ENCODE results near the gene F12.

Gene F12

GRCh38 chr5:177409043-177409801, at the start of gene F12:
Gene F12, minus strand, starts transcription at chr5:177409564. Its CDS starts 37 bp downstream, at chr5:177409527.
- peaks cover 63% of the 10 kb centered on the region for H3K4me1 Mint-ChIP-seq
- DNase-seq (ENCODE audit: low spot score in 2 of 2), result no peak
- ATAC-seq, result no peak
- H3K4me3 Mint-ChIP-seq, result no peak within 1 kb of the TSS
- H3K9me3 Mint-ChIP-seq, result no peaks in the 10 kb centered on the region
- H3K36me3 Mint-ChIP-seq, result no peaks in the 10 kb centered on the region
- H3K27ac Mint-ChIP-seq, result peak within 1 kb of the TSS; percentile 51

GRCh38 chr5:177458912-177459350, 49.6 kb upstream of the F12 start:
- DNase-seq (ENCODE audit: low spot score in 2 of 2), result no peak
- no peak overlapping the region for H3K4me3 Mint-ChIP-seq
- H3K9me3 Mint-ChIP-seq, result no peaks in the 10 kb centered on the region
- peaks cover 35% of the 10 kb centered on the region for H3K4me1 Mint-ChIP-seq
- H3K27ac Mint-ChIP-seq, result no peak overlapping the region
- H3K36me3 Mint-ChIP-seq, result peaks cover 78% of the 10 kb centered on the region
- no peak for ATAC-seq

- no peaks in the 10 kb centered on the region for H3K9me3 Mint-ChIP-seq
- no peak for DNase-seq (ENCODE audit: low spot score in 2 of 2)
- peak overlapping the region; percentile 28 for H3K4me3 Mint-ChIP-seq
- peaks cover 42% of the 10 kb centered on the region for H3K4me1 Mint-ChIP-seq
- H3K36me3 Mint-ChIP-seq, result peaks cover 81% of the 10 kb centered on the region
- peak overlapping the region; percentile 52 for H3K27ac Mint-ChIP-seq
- ATAC-seq, result no peak
These were observed 48.7 kb upstream of the F12 start for GRCh38 chr5:177457852-177458681.

GRCh38 chr5:177456976-177457851, 47.9 kb upstream of the F12 start:
- Mint-ChIP-seq H3K4me3 (peak overlapping the region; percentile 28), H3K4me1 (peaks cover 39% of the 10 kb centered on the region), H3K27ac (peak overlapping the region; percentile 87), H3K36me3 (peaks cover 78% of the 10 kb centered on the region), H3K9me3 (no peaks in the 10 kb centered on the region)
- peak in 1 of 2 donors; percentile 78 for DNase-seq (ENCODE audit: low spot score in 2 of 2)
- ATAC-seq, result peak; percentile 52

GRCh38 chr5:177456591-177456964, 47.2 kb upstream of the F12 start:
- no peak for DNase-seq (ENCODE audit: low spot score in 2 of 2)
- Mint-ChIP-seq H3K4me1 (peaks cover 40% of the 10 kb centered on the region), H3K36me3 (peaks cover 71% of the 10 kb centered on the region), H3K4me3 (peak overlapping the region; percentile 73), H3K9me3 (no peaks in the 10 kb centered on the region), H3K27ac (peak overlapping the region; percentile 87)
- ATAC-seq, result no peak

- Mint-ChIP-seq H3K9me3 (no peaks in the 10 kb centered on the region), H3K4me1 (peaks cover 36% of the 10 kb centered on the region), H3K36me3 (peaks cover 66% of the 10 kb centered on the region), H3K4me3 (peak overlapping the region; percentile 73), H3K27ac (peak overlapping the region; percentile 87)
- ATAC-seq (peak; percentile 43), DNase-seq (ENCODE audit: low spot score in 2 of 2) (peak; percentile 93 to 96)
These were observed 46.6 kb upstream of the F12 start for GRCh38 chr5:177455661-177456590.

GRCh38 chr5:177455036-177455660, 45.8 kb upstream of the F12 start:
- no peaks in the 10 kb centered on the region for H3K9me3 Mint-ChIP-seq
- H3K36me3 Mint-ChIP-seq, result peaks cover 64% of the 10 kb centered on the region
- peak overlapping the region; percentile 87 for H3K27ac Mint-ChIP-seq
- peak overlapping the region; percentile 73 for H3K4me3 Mint-ChIP-seq
- peaks cover 36% of the 10 kb centered on the region for H3K4me1 Mint-ChIP-seq
- DNase-seq (ENCODE audit: low spot score in 2 of 2) (peak; percentile 95 to 98), ATAC-seq (peak; percentile 75)

GRCh38 chr5:177454397-177455035, 45.2 kb upstream of the F12 start:
- Mint-ChIP-seq H3K36me3 (peaks cover 66% of the 10 kb centered on the region), H3K4me1 (peaks cover 36% of the 10 kb centered on the region), H3K4me3 (peak overlapping the region; percentile 73), H3K27ac (peak overlapping the region; percentile 88), H3K9me3 (no peaks in the 10 kb centered on the region)
- ATAC-seq (peak; percentile 71), DNase-seq (ENCODE audit: low spot score in 2 of 2) (peak; percentile 98 to 99)

GRCh38 chr5:177453852-177454396, 44.6 kb upstream of the F12 start:
- no peaks in the 10 kb centered on the region for H3K9me3 Mint-ChIP-seq
- H3K4me3 Mint-ChIP-seq, result peak overlapping the region; percentile 73
- DNase-seq (ENCODE audit: low spot score in 2 of 2) (no peak), ATAC-seq (no peak)
- H3K27ac Mint-ChIP-seq, result peak overlapping the region; percentile 88
- H3K36me3 Mint-ChIP-seq, result peaks cover 65% of the 10 kb centered on the region
- H3K4me1 Mint-ChIP-seq, result peaks cover 36% of the 10 kb centered on the region

GRCh38 chr5:177452688-177453638, 43.6 kb upstream of the F12 start:
- Mint-ChIP-seq H3K36me3 (peaks cover 73% of the 10 kb centered on the region), H3K4me1 (peaks cover 45% of the 10 kb centered on the region), H3K9me3 (no peaks in the 10 kb centered on the region), H3K4me3 (peak overlapping the region; percentile 73), H3K27ac (peak overlapping the region; percentile 88)
- no peak for ATAC-seq
- no peak for DNase-seq (ENCODE audit: low spot score in 2 of 2)

- DNase-seq (ENCODE audit: low spot score in 2 of 2), result no peak
- no peak for ATAC-seq
- no peaks in the 10 kb centered on the region for H3K9me3 Mint-ChIP-seq
- H3K4me3 Mint-ChIP-seq, result no peak overlapping the region
- no peak overlapping the region for H3K27ac Mint-ChIP-seq
- peaks cover 38% of the 10 kb centered on the region for H3K4me1 Mint-ChIP-seq
- peaks cover 64% of the 10 kb centered on the region for H3K36me3 Mint-ChIP-seq
These were observed 41.5 kb upstream of the F12 start for GRCh38 chr5:177450667-177451424.

Data from stimulated activated effector memory CD8-positive, alpha-beta T cell treated with anti-CD3 and anti-CD28 coated beads, Interleukin-12 subunit alpha, Interleukin-12 subunit beta, amount 100 ng/mL, for 72 hours (primary cell).